GM20431 (cell line): ENCODE results near the gene LARP7.
"Not testable (repeated sequence)": the region's sequence is repeated elsewhere in the genome, so short reads cannot be mapped to it uniquely, and the experiment has no call there.

ENCODE experiments used
- in situ Hi-C: fragments of 300-500 bp; cut with MseI, MboI; formaldehyde crosslinking; loops from one replicate; pipeline ENCODE4 v1.15.0; 2020; ENCODE audit warnings: low sequenced_read_pairs; ENCODE audit not compliant: unreplicated experiment

The LARP7 gene

GRCh38 chr4:112648263-112649054 is 11.5 kb downstream of the LARP7 start:
- in situ Hi-C loops, result loop anchor here (25.0 kb wide), 1 partner anchor 289 kb away; no protein-coding TSS in a partner anchor

GRCh38 chr4:112649055-112649408 is 12.1 kb downstream of the LARP7 start:
- in situ Hi-C loops, result loop anchor here (25.0 kb wide), 1 partner anchor 288 kb away; no protein-coding TSS in a partner anchor

- in situ Hi-C loops, result no loop called here
These were observed 13.4 kb downstream of the LARP7 start for GRCh38 chr4:112650332-112650731.

GRCh38 chr4:112651641-112652040 is 14.7 kb downstream of the LARP7 start:
- in situ Hi-C loops, result no loop called here

- in situ Hi-C loops, result no loop called here
These were observed 15.3 kb downstream of the LARP7 start for GRCh38 chr4:112652216-112652615.

- in situ Hi-C loops, result no loop called here
These were observed 18.3 kb downstream of the LARP7 start for GRCh38 chr4:112655270-112655669.

GRCh38 chr4:112656115-112656514 is 19.2 kb downstream of the LARP7 start:
- in situ Hi-C loops, result not testable (repeated sequence)

- in situ Hi-C loops, result no loop called here
These were observed 27.7 kb downstream of the LARP7 start for GRCh38 chr4:112664611-112665010.

GRCh38 chr4:112668131-112668530 is 31.2 kb downstream of the LARP7 start:
- in situ Hi-C loops, result no loop called here

GRCh38 chr4:112673076-112673475 is 36.1 kb downstream of the LARP7 start:
- in situ Hi-C loops, result no loop called here

- in situ Hi-C loops, result no loop called here
These were observed 36.7 kb downstream of the LARP7 start for GRCh38 chr4:112673686-112674085.

- in situ Hi-C loops, result no loop called here
These were observed 37.4 kb downstream of the LARP7 start for GRCh38 chr4:112674376-112674775.

GRCh38 chr4:112677519-112678091 is 40.7 kb downstream of the LARP7 start:
- in situ Hi-C loops, result no loop called here

- in situ Hi-C loops, result no loop called here
These were observed 44.1 kb downstream of the LARP7 start for GRCh38 chr4:112680996-112681395.

GRCh38 chr4:112693507-112693906 is 56.6 kb downstream of the LARP7 start:
- in situ Hi-C loops, result no loop called here

- in situ Hi-C loops, result no loop called here
These were observed 63.7 kb downstream of the LARP7 start for GRCh38 chr4:112700679-112701078.

- in situ Hi-C loops, result no loop called here
These were observed 65.9 kb downstream of the LARP7 start for GRCh38 chr4:112702892-112703291.

- in situ Hi-C loops, result no loop called here
These were observed 67.4 kb downstream of the LARP7 start for GRCh38 chr4:112704322-112704721.

GRCh38 chr4:112704991-112705845 is 68.3 kb downstream of the LARP7 start:
- in situ Hi-C loops, result no loop called here

GRCh38 chr4:112705891-112706839 is 69.2 kb downstream of the LARP7 start:
- in situ Hi-C loops, result not testable (repeated sequence)
